Caco-2 (cell line): ENCODE data around the gene FCHSD2. TPM values are rescaled to one million over a fixed set of nuclear protein-coding genes. Genes with fewer than 3 reads are reported as not detected.
A peak's percentile ranks its signal among the peaks of the same experiment; 100 is the strongest.

Experiments used
- BruUV-seq: library from RNA; stranded (reverse); fragments of 400-500 nt; replicated peaks from 2 replicates; lab custom pipeline; 2021; lab: Mats Ljungman, UMichigan
- CTCF ChIA-PET: fragments of 300-600 bp; sonication (Branson Sonifier 250); formaldehyde crosslinking; loops from one replicate; lab custom pipeline; 2022; ENCODE audit warnings: antibody characterized with exemption; lab: Charles Lee
- POLR2A ChIA-PET: fragments of 300-600 bp; sonication (Branson Sonifier 250); formaldehyde crosslinking; loops from one replicate; lab custom pipeline; 2022; ENCODE audit warnings: antibody characterized with exemption; lab: Charles Lee
- DNase-seq, 2 experiments: peaks; one replicate each; pipeline versions ENCODE4 v3.0.0 to v3.0.0-alpha.2; 2020 to 2022
- H3K27me3 ChIP-seq: replicated peaks from 2 replicates; pipeline ENCODE4 v1.6.0; 2011; ENCODE audit warnings: low read length; ENCODE audit not compliant: control insufficient read depth, insufficient read depth
- H3K36me3 ChIP-seq: 2 replicates; pipeline ENCODE4 v1.5.1; 2011; ENCODE audit warnings: low read length; ENCODE audit not compliant: control insufficient read depth, insufficient read depth
- H3K4me1 ChIP-seq: fragments of 250-450 bp; sonication (Bioruptor Pico); 2 replicates; pipeline ENCODE4 v1.5.1; 2020; ENCODE audit warnings: mild to moderate bottlenecking
- H3K4me3 ChIP-seq: 2 replicates; pipeline ENCODE4 v1.5.1; 2011; ENCODE audit warnings: low read depth, mild to moderate bottlenecking, control low read depth, low read length
- H3K9me3 ChIP-seq: fragments of 250-450 bp; sonication (Bioruptor Pico); 2 replicates; pipeline ENCODE4 v1.5.1; 2020; ENCODE audit warnings: mild to moderate bottlenecking, moderate library complexity
- H3K27ac Mint-ChIP-seq: one replicate; pipeline ENCODE4 v1.8.0; 2022; ENCODE audit warnings: mixed read lengths; ENCODE audit not compliant: unreplicated experiment
- H3K27me3 Mint-ChIP-seq: one replicate; pipeline ENCODE4 v1.8.0; 2022; ENCODE audit warnings: mixed read lengths; ENCODE audit not compliant: insufficient read depth, unreplicated experiment
- H3K36me3 Mint-ChIP-seq: one replicate; pipeline ENCODE4 v1.8.0; 2022; ENCODE audit warnings: mild to moderate bottlenecking, mixed read lengths; ENCODE audit not compliant: insufficient read depth, unreplicated experiment
- H3K4me1 Mint-ChIP-seq: one replicate; pipeline ENCODE4 v1.8.0; 2022; ENCODE audit warnings: low read depth, mixed read lengths; ENCODE audit not compliant: unreplicated experiment
- H3K4me3 Mint-ChIP-seq: one replicate; pipeline ENCODE4 v1.8.0; 2022; ENCODE audit warnings: mild to moderate bottlenecking, moderate library complexity, mixed read lengths; ENCODE audit not compliant: unreplicated experiment
- H3K9me3 Mint-ChIP-seq: one replicate; pipeline ENCODE4 v1.8.0; 2022; ENCODE audit warnings: mixed read lengths; ENCODE audit not compliant: unreplicated experiment
- intact Hi-C: fragments of 100-400 bp; cut with micrococcal nuclease; formaldehyde crosslinking; loops from one replicate; pipeline ENCODE4 v1.10.0; 2022; ENCODE audit not compliant: unreplicated experiment
- total RNA-seq: library from RNA; stranded (reverse); gene quantifications from 2 replicates; pipeline ENCODE4 v1.2.3, GENCODE V29; 2022
- TF ChIP-seq, protein P1 (sequence below), 2 experiments: fragments of 200-600 bp in 1 of 2; IDR thresholded peaks; 1 replicate in 1 of 2; 2 replicates in 1 of 2; pipeline versions ENCODE4 v1.5.1 to v1.8.0; 2011 to 2022; ENCODE audit warnings: antibody characterized with exemption in 1 of 2, control low read depth in 1 of 2, inconsistent platforms in 1 of 2, low read depth in 1 of 2, low read length in 1 of 2, mild to moderate bottlenecking in 1 of 2, moderate library complexity in 1 of 2; ENCODE audit not compliant: insufficient read depth in 1 of 2, severe bottlenecking in 1 of 2, unreplicated experiment in 1 of 2

FCHSD2 gene
- total RNA-seq, 1 experiment from 2014 or later: 32.7 TPM

DNA sequence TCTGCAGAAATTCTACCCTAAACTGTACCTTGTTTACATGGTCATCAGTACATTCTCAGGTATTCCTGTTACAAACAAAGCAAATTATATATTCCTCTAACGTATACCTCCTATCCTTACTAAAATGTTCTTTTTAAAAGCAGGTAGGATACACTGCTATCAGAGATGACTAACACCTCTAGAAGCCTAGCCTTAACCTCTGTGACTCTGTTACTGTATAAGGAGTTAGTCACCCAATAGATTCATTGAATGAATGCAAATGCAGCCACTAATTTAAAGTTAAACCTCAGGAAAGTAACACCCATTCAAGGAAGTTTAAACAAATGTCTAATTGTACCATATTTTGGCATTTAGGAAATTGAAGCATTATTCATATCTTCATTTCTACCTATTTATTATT is 82.2 kb downstream of the FCHSD2 start:
- Histone ChIP-seq H3K4me3 (no peak overlapping the region), H3K36me3 (no peaks in the 10 kb centered on the region), H3K27me3 (no peaks in the 10 kb centered on the region), H3K9me3 (no peaks in the 10 kb centered on the region), H3K4me1 (peaks cover 16% of the 10 kb centered on the region)
- TF ChIP-seq, protein P1, sequence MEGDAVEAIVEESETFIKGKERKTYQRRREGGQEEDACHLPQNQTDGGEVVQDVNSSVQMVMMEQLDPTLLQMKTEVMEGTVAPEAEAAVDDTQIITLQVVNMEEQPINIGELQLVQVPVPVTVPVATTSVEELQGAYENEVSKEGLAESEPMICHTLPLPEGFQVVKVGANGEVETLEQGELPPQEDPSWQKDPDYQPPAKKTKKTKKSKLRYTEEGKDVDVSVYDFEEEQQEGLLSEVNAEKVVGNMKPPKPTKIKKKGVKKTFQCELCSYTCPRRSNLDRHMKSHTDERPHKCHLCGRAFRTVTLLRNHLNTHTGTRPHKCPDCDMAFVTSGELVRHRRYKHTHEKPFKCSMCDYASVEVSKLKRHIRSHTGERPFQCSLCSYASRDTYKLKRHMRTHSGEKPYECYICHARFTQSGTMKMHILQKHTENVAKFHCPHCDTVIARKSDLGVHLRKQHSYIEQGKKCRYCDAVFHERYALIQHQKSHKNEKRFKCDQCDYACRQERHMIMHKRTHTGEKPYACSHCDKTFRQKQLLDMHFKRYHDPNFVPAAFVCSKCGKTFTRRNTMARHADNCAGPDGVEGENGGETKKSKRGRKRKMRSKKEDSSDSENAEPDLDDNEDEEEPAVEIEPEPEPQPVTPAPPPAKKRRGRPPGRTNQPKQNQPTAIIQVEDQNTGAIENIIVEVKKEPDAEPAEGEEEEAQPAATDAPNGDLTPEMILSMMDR (IDR thresholded peaks at IDR 0.05; ENCODE audit: insufficient read depth in 1 of 2, low read depth in 1 of 2, low read length in 1 of 2, severe bottlenecking in 1 of 2, unreplicated experiment in 1 of 2): no peak
- Mint-ChIP-seq H3K36me3 (peaks cover 6% of the 10 kb centered on the region), H3K9me3 (no peaks in the 10 kb centered on the region), H3K4me3 (no peak overlapping the region), H3K27ac (no peak overlapping the region), H3K4me1 (peaks cover 22% of the 10 kb centered on the region), H3K27me3 (no peaks in the 10 kb centered on the region)
- POLR2A ChIA-PET: no interaction called here
- intact Hi-C loops: loop anchor here (1.0 to 2.0 kb wide), 2 partner anchors 75 to 81 kb away; no protein-coding TSS in a partner anchor
- DNase-seq: no peak
- CTCF ChIA-PET: no interaction called here
- no TSS peak for BruUV-seq

DNA sequence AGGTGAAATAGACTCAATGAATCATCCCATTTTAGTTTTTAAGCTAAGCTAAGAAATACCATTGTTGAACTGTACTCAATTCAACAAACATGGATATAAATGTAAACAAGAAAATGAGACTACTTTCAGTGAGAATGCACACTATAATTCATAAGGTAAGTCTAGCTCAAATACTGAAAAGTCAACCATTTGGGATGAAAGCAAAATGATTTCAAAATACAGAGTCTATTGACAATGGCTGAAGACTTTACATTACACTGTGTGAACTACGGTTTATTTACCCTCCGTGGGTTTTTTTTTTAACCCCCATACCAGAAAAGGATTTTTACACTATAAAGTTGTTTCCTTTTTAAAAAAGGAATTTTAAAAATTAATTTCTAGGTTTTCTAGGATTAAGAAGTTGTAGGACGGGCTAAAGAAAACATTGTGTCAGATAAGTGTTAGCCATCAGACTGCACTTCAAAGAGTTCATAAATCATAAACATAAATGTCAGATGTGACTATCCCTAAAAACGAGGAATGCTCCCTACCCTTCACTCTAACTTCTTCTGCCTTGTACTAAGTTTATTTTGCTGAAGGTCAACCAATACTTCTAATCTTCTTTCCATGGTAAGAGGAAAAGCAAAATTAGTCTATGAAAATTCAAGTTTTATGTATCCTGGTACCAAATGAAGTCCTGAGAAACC is 83.0 kb downstream of the FCHSD2 start:
- peaks cover 16% of the 10 kb centered on the region for H3K4me1 ChIP-seq
- Mint-ChIP-seq H3K27me3 (no peaks in the 10 kb centered on the region), H3K4me1 (peaks cover 26% of the 10 kb centered on the region), H3K36me3 (peaks cover 6% of the 10 kb centered on the region), H3K9me3 (no peaks in the 10 kb centered on the region), H3K4me3 (no peak overlapping the region), H3K27ac (no peak overlapping the region)
- POLR2A ChIA-PET: interaction anchor here (0.6 kb wide), 1 partner anchor 117 kb away, joined by 3 read pairs; no protein-coding TSS in a partner anchor
- no peaks in the 10 kb centered on the region for H3K9me3 ChIP-seq
- intact Hi-C loops: loop anchor here (1.0 to 2.0 kb wide), 2 partner anchors 76 to 82 kb away; no protein-coding TSS in a partner anchor
- TF ChIP-seq, protein P1 (IDR thresholded peaks at IDR 0.05; ENCODE audit: insufficient read depth in 1 of 2, low read depth in 1 of 2, low read length in 1 of 2, severe bottlenecking in 1 of 2, unreplicated experiment in 1 of 2): no peak
- peak in 1 of 2 experiments; percentile 59 for DNase-seq
- CTCF ChIA-PET: interaction anchor here (0.6 to 2.2 kb wide), 6 partner anchors 83 to 606 kb away, joined by 3 to 6 read pairs (median 4); partner anchors contain the start of gene FCHSD2
- H3K36me3 ChIP-seq: no peaks in the 10 kb centered on the region
- BruUV-seq: no TSS peak
- no peak overlapping the region for H3K4me3 ChIP-seq
- H3K27me3 ChIP-seq: no peaks in the 10 kb centered on the region

DNA sequence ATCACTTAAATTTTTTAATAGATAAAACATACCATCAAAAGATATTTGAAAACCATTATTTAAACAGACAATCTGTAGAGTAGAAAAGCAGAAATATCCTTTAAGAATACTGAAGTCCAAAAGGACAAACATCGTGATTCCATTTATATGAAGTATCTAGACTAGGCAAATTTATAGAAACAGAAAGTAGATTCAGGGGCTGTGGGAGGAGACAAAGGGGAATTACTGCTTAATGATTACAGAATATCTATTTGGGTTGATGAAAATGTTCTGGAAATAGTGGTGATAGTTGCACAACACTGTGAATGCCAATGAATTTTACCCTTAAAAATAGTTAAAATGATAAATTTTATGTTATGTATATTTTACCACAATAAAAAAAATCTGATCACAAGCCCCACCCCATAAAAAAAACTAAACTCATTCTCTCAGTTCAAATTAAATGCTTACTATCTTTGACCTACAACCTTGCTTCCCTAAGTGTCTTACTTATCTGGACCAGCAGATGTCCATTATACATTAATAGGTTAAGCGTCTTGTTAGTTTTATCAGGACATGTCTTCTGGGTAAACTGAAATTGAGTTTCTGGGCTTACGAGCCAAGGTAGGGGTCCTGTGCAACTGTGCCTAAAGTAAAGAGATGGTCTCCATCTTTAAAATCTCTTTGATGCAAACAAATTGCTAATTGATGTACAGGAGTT is 86.3 kb downstream of the FCHSD2 start:
- no peaks in the 10 kb centered on the region for H3K27me3 ChIP-seq
- no peaks in the 10 kb centered on the region for H3K9me3 Mint-ChIP-seq
- no TSS peak for BruUV-seq
- no peaks in the 10 kb centered on the region for H3K36me3 ChIP-seq
- TF ChIP-seq, protein P1 (IDR thresholded peaks at IDR 0.05; ENCODE audit: insufficient read depth in 1 of 2, low read depth in 1 of 2, low read length in 1 of 2, severe bottlenecking in 1 of 2, unreplicated experiment in 1 of 2): no peak
- DNase-seq: no peak
- CTCF ChIA-PET: no interaction called here
- intact Hi-C loops: no loop called here
- H3K4me1 Mint-ChIP-seq: peaks cover 20% of the 10 kb centered on the region
- peaks cover 16% of the 10 kb centered on the region for H3K4me1 ChIP-seq
- no peak overlapping the region for H3K27ac Mint-ChIP-seq
- no peaks in the 10 kb centered on the region for H3K27me3 Mint-ChIP-seq
- H3K9me3 ChIP-seq: no peaks in the 10 kb centered on the region
- H3K4me3 ChIP-seq: no peak overlapping the region
- POLR2A ChIA-PET: no interaction called here
- no peak overlapping the region for H3K4me3 Mint-ChIP-seq
- peaks cover 6% of the 10 kb centered on the region for H3K36me3 Mint-ChIP-seq
